ENCODE measurements around the gene TRMT1.
A peak's percentile ranks its signal among the peaks of the same experiment; 100 is the strongest.

Gene TRMT1

DNA sequence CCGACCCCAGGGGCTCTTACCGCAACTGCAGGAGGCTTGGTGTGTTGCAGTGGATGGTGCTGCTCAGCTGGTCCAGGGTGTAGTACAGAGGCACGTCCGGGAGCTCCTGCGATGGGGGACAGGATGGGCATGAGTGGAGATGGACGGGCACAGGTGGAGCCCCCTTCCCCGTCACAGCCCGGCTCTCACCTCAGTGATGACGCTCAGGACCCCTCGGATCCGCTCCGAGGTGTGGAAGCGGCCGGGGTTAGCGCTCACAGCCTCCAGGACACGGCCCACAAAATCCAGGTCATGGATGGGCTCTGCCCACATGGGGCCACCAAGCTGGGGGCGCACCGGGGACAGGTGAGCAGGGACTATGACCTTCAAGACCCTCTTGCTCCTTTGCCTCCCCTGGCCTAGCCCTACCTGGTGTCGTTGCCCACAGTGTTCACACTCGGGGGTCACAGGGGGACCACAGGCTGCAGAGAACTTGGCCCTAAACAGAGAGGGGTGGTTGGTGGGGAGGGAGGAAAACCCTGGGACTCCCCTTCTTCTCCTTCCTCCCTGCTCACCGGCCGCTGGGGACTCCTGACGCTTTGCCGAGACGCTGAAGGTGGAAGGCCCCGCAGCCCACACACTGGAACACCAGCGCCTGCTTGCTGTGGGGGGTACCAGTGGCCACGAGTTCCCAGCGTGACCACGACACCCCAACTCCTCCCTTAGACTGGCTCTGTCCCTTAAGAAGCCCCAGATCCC lies 7.0 kb downstream of the TRMT1 start:
- POLR2A ChIA-PET: interaction anchor here (0.6 kb wide), 1 partner anchor 70 kb away, joined by 5 read pairs; no protein-coding TSS in a partner anchor
- no peak for DNase-seq (ENCODE audit: extremely low spot score)
- TF ChIP-seq, protein P1, sequence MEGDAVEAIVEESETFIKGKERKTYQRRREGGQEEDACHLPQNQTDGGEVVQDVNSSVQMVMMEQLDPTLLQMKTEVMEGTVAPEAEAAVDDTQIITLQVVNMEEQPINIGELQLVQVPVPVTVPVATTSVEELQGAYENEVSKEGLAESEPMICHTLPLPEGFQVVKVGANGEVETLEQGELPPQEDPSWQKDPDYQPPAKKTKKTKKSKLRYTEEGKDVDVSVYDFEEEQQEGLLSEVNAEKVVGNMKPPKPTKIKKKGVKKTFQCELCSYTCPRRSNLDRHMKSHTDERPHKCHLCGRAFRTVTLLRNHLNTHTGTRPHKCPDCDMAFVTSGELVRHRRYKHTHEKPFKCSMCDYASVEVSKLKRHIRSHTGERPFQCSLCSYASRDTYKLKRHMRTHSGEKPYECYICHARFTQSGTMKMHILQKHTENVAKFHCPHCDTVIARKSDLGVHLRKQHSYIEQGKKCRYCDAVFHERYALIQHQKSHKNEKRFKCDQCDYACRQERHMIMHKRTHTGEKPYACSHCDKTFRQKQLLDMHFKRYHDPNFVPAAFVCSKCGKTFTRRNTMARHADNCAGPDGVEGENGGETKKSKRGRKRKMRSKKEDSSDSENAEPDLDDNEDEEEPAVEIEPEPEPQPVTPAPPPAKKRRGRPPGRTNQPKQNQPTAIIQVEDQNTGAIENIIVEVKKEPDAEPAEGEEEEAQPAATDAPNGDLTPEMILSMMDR (IDR thresholded peaks at IDR 0.05; ENCODE audit: control extremely low read depth, extremely low read depth, low read depth, missing control alignments): no peak
- CTCF ChIA-PET: no interaction called here

DNA sequence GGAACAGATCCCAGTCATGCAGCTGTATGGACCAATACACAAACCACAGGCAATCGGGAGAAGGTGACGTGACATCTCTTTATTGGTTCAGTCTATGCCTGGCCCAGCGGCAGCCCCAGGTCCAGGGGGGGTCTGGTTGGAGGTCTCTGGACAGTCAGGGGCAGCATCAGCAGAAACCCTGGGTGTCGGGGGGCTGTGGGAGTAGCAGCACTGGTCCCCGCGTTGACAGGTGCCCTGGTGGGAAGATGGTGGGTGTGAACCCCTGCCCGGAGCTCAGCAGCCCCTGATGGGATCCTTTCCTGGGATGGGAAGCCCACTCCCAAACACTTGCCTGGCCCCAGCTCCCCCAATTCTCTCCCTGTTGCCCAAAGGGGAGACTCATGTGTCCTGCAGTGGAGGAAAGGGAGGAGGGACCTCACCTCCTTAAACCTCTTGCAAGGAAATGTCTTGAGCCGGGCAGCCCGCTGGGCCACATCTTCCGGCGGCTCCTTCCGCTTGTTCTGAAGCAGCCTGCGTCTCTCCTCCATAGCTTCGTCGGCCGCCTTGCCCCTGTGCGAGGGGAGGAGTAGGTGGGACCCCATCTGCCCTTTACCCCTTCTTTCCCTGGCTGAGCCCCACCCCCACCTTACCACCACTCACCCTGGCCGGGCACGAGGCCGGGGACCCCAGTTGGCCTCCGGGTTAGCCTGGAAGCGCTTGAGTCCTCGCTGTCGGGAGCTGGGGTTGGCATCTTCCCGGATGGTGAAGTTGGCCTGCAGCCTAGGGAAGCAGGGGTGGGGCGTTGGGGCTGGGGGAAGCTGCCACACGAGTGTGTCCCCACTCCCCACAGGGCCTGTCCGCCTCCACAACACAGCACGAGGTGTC lies 11.5 kb downstream of the TRMT1 start:
- DNase-seq (ENCODE audit: extremely low spot score): peak; percentile 50
- TF ChIP-seq, protein P1 (IDR thresholded peaks at IDR 0.05; ENCODE audit: control extremely low read depth, extremely low read depth, low read depth, missing control alignments): no peak
- ChIA-PET POLR2A (interaction anchor here (0.6 to 0.9 kb wide), 3 partner anchors 13 to 172 kb away, joined by 3 to 5 read pairs (median 4); partner anchors contain the start of genes FARSA and NACC1), CTCF (interaction anchor here (0.9 to 4.2 kb wide), 20 partner anchors 9 to 205 kb away, joined by 3 to 26 read pairs (median 6); partner anchors contain the start of genes DAND5, NACC1 and TRMT1)

DNA sequence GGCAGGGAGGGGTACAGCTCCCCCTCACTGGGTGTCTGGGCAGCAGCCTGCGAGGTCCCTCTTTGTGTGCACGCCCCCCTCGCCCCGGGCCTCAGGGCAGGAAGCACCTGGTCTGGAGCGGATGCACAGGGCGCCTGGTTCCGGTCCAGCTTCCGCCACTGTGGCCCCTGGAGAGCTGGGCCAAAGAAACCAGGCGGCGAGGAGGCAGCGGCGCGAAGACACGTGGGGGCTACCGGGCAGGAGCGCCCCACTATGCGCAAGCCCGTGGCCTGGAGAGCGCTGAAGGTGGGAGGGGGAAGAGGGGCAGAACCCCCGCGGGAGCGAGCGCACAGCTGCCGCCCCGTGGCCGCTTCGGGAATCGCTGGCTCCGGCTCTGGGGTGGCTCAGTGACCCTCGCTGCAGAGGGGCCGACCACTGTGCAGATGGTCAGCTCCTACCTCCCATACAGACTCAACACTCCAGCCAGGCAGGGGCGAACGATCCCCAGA lies 12.1 kb downstream of the TRMT1 start:
- peak; percentile 85 for DNase-seq (ENCODE audit: extremely low spot score)
- CTCF ChIA-PET: interaction anchor here (0.9 to 4.2 kb wide), 20 partner anchors 10 to 342 kb away, joined by 3 to 26 read pairs (median 6); partner anchors contain the start of genes DAND5, FARSA, NACC1 and TRMT1
- TF ChIP-seq, protein P1 (IDR thresholded peaks at IDR 0.05; ENCODE audit: control extremely low read depth, extremely low read depth, low read depth, missing control alignments): peak; percentile 90
- POLR2A ChIA-PET: interaction anchor here (0.8 to 0.9 kb wide), 2 partner anchors 14 to 171 kb away, joined by 4 to 5 read pairs; partner anchors contain the start of genes FARSA and NACC1

DNA sequence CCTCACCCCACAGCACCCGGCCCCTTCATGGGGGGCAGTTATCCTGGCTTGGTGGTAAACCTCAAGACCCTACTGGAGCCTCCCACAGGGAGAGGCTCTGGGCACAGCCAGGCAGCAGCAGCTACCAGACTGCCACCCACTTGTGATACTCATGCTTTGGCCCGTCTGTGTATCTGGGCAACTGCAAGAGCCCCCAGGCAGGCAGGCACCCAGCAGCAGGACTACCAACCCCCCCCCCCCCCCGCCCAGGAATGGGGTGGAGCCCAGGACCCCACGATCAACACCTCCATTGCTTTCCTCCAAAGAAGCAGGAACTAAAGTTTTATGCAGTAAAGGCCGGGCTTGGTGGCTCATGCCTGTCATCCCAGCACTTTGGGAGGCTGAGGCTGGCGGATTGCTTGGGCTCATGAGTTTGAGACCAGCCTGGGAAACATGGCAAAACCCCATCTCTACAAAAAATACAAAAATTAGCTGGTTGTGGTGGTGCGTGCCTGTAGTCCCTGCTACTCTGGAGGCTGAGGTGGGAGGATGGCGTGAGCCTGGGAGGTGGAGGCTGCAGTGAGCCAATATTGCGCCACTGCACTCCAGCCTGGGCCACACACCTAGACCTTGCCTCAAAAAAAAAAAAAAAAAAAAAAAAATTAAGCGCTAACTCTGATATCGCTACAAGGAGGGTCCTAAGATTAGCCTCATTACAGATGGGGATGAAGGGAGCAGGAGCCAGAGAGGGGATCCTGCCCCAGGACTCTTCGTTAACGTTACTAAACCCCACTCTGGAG lies 12.8 kb downstream of the TRMT1 start:
- ChIA-PET CTCF (interaction anchor here (0.9 to 4.2 kb wide), 17 partner anchors 9 to 342 kb away, joined by 3 to 26 read pairs (median 6); partner anchors contain the start of genes DAND5, FARSA, NACC1 and TRMT1), POLR2A (interaction anchor here (0.6 to 0.9 kb wide), 3 partner anchors 14 to 170 kb away, joined by 3 to 5 read pairs (median 4); partner anchors contain the start of genes FARSA and NACC1)

DNA sequence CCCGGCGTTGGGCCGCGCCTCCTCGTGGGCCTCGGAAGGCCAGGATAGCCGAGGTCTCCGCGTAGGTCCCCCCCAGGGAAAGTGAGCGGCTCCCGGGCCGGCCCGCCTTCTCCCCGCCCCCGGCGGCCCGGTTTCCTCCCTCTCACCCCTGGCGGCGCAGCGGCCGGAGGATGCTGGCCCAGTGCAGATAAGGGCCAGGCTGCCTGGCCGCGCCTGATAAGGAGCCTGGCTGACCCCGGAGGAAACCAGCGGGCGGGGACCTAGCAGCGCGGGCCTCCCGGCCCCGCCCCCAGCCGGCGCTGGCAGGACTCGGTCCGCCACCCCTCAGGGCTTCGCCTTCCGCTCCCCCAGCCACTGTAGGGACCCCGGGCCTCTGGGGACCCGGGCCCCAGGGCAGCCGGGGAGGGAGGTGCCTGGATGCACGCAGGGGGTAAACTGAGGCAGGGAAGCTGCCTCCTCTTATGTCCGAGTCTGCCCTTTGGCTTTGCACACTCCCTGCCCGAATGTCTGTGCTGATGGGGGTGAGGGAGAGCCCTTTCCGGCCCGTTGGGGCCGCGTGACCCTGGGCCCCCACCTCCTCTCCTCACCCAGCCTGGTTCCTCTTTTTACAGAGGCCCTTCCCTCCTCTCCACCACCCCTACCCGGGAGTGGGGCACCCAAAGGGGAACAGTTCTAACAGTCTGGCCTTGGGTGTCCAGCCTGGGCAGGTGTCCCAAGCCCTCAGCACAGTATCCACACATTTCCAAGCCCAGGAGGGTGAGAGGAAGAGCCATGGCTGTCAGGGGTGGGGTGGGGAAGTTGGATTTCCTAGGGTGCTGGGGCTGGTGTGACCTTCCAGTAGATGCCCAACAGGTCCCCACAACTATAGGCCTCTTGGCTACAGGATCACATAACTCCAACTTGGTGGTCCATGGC lies 13.6 kb downstream of the TRMT1 start, which contains the start of gene LYL1:
Gene LYL1, minus strand, starts transcription at position 193 of the 915 bp plus-strand sequence. CDS start 1,687 bp downstream, outside the sequence.
- TF ChIP-seq, protein P1 (IDR thresholded peaks at IDR 0.05; ENCODE audit: control extremely low read depth, extremely low read depth, low read depth, missing control alignments): no peak
- POLR2A ChIA-PET: interaction anchor here (0.6 kb wide), 1 partner anchor 88 kb away, joined by 3 read pairs; no protein-coding TSS in a partner anchor
- CTCF ChIA-PET: interaction anchor here (1.3 to 4.2 kb wide), 6 partner anchors 8 to 341 kb away, joined by 3 to 26 read pairs (median 8); partner anchors contain the start of genes DAND5 and FARSA
- DNase-seq (ENCODE audit: extremely low spot score): peak; percentile 81

More for the DNA sequence above, 12.8 kb downstream of the TRMT1 start:
- DNase-seq (ENCODE audit: extremely low spot score): no peak
- TF ChIP-seq, protein P1 (IDR thresholded peaks at IDR 0.05; ENCODE audit: control extremely low read depth, extremely low read depth, low read depth, missing control alignments): no peak
